ENCODE data around the gene ADAP1. TPM values are rescaled to one million over a fixed set of nuclear protein-coding genes. Genes with fewer than 3 reads are reported as not detected.

ADAP1 gene
- total and polyA plus RNA-seq, 12 donors: 0.29 to 60.2 (median 9.3) TPM

DNA sequence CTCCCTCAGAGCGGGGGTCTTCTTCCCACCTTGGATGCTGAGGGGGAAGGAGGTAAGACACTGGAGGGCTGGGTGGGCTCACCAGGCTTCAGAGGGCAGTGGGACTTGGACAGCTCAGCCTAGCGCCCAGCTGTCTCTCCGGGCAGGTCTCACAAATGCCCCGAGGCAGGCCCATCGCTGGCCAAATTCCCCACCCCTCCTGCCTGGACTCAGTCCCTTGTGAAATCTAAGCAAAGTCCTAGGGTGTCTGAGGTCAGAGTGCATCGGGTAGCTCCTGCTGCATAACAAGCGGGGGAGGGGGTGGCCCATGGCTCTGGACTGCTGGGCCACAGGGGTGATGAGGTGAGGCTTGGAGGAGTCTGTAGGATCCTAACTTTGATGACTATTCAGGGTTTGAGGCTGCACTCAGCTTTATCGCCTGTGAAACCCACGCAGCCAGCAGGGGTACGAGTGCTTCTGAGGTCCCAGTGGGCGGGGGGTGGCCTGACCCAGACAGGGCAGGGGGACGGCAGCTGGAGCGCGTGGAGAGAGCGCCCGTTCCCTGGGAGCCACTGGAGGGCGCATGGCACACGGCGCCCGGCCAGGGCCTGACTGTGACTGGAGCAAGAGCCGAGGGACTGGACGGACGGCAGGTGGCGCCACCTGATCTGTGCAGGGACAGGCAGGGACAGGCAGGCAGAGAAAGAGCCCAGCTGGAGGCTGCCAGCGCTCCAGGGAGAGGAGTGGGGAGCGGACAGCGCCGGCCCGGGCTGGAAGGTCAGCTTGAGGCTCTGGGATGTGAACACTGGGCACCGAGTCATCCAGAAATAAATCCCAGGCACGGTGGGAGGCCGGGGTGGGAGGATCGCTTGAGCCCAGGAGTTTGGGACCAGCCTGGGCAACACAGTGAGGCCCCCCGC, 38.5 kb upstream of the ADAP1 start:
- no peaks in the 10 kb centered on the region for H3K27me3 ChIP-seq
- no peak overlapping the region for H3K27ac ChIP-seq
- DNase-seq: peak; percentile 97 to 99 (median 98)
- H3K4me1 ChIP-seq (replicated peaks in 1 of 2): peaks cover 7 to 14% of the 10 kb centered on the region in 2 donors
- intact Hi-C loops (cut with DNase I): loop anchor here in 1 of 2 donors (5.0 to 10.0 kb wide), 2 partner anchors 149 to 182 kb away; no protein-coding TSS in a partner anchor
- peak in 1 of 2 donors; percentile 24 for TF ChIP-seq POLR2A (IDR thresholded peaks at IDR 0.05)
- TF ChIP-seq, protein P1, sequence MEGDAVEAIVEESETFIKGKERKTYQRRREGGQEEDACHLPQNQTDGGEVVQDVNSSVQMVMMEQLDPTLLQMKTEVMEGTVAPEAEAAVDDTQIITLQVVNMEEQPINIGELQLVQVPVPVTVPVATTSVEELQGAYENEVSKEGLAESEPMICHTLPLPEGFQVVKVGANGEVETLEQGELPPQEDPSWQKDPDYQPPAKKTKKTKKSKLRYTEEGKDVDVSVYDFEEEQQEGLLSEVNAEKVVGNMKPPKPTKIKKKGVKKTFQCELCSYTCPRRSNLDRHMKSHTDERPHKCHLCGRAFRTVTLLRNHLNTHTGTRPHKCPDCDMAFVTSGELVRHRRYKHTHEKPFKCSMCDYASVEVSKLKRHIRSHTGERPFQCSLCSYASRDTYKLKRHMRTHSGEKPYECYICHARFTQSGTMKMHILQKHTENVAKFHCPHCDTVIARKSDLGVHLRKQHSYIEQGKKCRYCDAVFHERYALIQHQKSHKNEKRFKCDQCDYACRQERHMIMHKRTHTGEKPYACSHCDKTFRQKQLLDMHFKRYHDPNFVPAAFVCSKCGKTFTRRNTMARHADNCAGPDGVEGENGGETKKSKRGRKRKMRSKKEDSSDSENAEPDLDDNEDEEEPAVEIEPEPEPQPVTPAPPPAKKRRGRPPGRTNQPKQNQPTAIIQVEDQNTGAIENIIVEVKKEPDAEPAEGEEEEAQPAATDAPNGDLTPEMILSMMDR (IDR thresholded peaks at IDR 0.05): peak; percentile 96 to 100 (median 100)
- H3K36me3 ChIP-seq (replicated peaks in 1 of 2): peaks cover 0 to 3% of the 10 kb centered on the region in 2 donors
- no peaks in the 10 kb centered on the region for H3K9me3 ChIP-seq (replicated peaks in 1 of 3)
- 6 to 40% (median 21%) methylated on average over 13 to 34 of the region's 34 CpGs for WGBS, 4 donors
- H3K4me3 ChIP-seq: no peak overlapping the region

DNA sequence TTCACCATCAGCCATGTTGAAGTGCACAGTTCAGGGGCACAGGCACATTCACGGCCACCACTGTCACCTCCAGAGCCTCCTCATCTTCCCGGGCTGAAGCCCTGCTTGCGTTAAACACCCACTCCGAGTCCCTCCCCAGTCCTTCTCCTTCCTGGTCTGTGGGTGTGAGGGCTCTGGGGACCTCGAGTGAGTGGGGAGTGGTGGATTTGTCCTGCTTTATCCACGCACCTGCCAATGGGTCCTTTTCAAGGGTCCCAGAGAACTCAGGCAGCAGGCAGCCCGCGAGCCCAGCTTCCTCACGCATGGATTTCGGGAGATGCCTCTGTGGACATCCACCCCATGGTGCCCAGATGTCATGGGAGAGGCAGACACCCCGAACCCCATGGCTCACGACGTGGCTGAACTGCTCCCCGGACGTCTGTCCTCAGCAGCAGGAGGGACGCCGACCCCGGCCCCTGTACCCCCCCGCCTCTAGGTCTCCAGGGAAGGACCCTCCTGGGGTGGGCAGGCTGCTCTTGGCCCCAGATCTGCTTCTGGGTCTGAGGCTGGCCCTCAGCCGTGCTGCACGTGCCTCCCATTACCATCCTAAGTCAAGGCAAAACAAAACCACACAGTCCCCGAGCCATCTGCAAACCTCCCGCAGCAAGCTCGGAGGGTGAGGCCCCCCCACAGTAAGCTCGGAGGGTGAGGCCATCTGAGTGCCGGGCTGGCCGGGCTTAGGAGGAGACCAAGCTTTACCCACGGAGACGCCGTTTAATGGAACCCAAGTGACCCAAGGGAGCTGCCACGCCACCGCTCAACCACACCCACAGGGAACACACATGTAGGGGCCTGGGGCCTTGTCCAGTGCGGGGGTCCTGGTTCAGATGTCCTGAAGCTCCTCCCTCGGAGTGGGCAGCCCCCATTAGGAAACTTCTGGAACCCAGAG, 37.5 kb upstream of the ADAP1 start:
- H3K36me3 ChIP-seq (replicated peaks in 1 of 2): no peaks in the 10 kb centered on the region
- DNase-seq: peak in 1 of 7 donors; percentile 38
- H3K27me3 ChIP-seq: no peaks in the 10 kb centered on the region
- intact Hi-C loops (cut with DNase I): loop anchor here in 1 of 2 donors (5.0 to 10.0 kb wide), 2 partner anchors 150 to 183 kb away; no protein-coding TSS in a partner anchor
- no peak overlapping the region for H3K4me3 ChIP-seq
- H3K27ac ChIP-seq: no peak overlapping the region
- no peak for TF ChIP-seq POLR2A (IDR thresholded peaks at IDR 0.05)
- TF ChIP-seq, protein P1 (IDR thresholded peaks at IDR 0.05): no peak
- WGBS, 4 donors: 49 to 69% (median 60%) methylated on average over 10 to 34 of the region's 34 CpGs
- peaks cover 17 to 24% of the 10 kb centered on the region in 2 donors for H3K4me1 ChIP-seq (replicated peaks in 1 of 2)
- H3K9me3 ChIP-seq (replicated peaks in 1 of 3): no peaks in the 10 kb centered on the region

DNA sequence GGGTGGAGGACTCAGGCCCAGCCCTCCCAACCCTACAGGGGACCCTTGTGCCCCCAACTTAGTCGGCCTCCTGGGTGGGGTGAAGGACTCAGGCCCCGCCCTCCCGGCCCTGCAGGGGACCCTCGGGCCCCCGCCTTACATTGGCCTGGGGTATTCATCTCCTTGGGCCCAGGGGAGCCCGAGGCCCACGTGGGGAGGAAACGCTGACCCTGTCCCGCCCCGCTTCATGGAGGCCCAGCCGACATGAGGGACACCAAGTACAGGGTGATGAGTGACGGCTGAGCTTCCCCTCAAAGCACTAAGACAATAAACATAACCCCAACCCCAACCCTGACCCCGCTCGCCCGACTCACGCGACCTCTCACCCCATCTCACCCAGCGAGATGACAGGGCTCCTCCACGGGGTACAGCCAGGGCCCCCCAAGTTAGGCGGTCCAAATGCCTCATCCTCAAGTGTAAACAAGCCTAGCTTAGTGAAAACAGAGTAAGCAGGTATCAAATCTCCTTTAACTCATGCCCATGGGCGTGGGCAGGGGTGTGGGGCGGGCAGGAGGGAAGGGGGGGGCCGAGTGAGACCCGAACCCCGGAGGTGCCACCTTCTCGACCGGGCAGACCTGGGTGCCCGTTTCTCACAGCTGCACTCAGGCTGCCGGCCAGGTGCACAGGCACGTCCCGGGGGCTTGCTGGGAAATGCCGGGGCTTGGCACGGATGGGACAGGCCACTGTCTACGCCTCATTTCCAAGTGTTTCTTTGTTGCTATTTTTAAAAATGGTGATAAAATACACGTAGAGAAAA, 36.7 kb upstream of the ADAP1 start:
- WGBS, 4 donors: 26 to 45% (median 38%) methylated on average over 20 to 35 of the region's 35 CpGs
- H3K27ac ChIP-seq: no peak overlapping the region
- intact Hi-C loops (cut with DNase I): loop anchor here in 1 of 2 donors (5.0 to 10.0 kb wide), 2 partner anchors 151 to 184 kb away; no protein-coding TSS in a partner anchor
- no peak for TF ChIP-seq POLR2A (IDR thresholded peaks at IDR 0.05)
- TF ChIP-seq, protein P1 (IDR thresholded peaks at IDR 0.05): no peak
- H3K4me1 ChIP-seq (replicated peaks in 1 of 2): peaks cover 18 to 31% of the 10 kb centered on the region in 2 donors
- H3K4me3 ChIP-seq: no peak overlapping the region
- no peaks in the 10 kb centered on the region for H3K27me3 ChIP-seq
- H3K36me3 ChIP-seq (replicated peaks in 1 of 2): no peaks in the 10 kb centered on the region
- H3K9me3 ChIP-seq (replicated peaks in 1 of 3): no peaks in the 10 kb centered on the region
- peak in 1 of 7 donors; percentile 35 for DNase-seq

All from adrenal gland (tissue), 12 donors.